ENCODE data around the gene HDDC3.
"Not testable (repeated sequence)": the region's sequence is repeated elsewhere in the genome, so short reads cannot be mapped to it uniquely, and the experiment has no call there.

The HDDC3 gene

GRCh38 chr15:90907051-90907660, 25.2 kb downstream of the HDDC3 start:
- DNase-seq = no peak

GRCh38 chr15:90906181-90906849, 26.0 kb downstream of the HDDC3 start:
- no peak for DNase-seq

DNA sequence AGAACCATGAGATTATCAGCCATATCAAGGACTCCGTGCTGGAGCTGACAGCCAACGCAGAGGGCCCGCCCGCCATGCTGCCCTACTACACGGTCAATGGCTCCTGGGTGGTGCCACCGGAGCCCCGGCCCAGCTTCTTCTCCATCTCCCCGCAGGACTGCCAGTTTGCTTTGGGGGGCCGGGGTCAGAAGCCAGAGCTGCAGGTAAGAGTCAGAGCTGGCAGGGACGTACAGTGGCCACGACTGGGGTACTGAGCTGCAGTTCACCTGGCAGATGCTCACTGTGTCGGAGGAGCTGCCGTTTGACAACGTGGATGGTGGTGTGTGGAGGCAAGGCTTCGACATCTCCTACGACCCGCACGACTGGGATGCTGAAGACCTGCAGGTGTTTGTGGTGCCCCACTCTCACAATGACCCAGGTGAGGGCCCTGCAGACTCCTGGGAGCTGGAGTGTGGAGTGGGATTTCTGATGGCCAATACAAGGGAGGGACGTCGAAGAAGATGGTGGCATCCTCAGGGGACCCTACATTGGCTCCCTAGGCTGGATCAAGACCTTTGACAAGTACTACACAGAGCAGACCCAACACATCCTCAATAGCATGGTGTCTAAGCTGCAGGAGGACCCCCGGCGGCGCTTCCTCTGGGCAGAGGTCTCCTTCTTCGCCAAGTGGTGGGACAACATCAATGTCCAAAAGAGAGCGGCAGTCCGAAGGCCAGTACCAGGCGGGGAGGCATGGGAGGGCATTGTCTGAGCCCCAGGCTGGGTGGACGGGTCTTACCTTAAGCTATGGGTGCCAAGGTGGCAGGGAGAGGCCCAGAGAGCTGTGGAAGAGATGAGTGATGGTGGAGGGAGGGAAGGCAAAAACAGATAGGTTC, 26.8 kb downstream of the HDDC3 start:
- no peak for DNase-seq

DNA sequence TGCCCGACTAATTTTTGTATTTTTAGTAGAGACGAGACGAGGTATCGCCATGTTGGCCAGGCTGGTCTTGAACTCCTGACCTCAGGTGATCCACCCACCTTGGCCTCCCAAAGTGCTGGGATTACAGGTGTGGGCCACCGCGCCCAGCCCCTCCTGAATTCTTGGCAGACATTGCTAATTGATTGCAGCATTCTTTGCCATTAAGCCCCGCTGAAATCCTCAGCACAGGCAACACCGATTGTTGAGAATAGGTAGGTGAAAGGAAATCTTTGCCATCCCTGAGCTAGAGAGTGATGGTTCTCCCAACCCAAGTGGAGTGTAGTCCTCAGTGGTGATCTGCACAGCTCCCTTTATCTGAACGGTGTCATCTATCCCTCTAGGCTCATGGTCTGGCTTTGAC, 27.6 kb downstream of the HDDC3 start:
- DNase-seq = no peak

DNA sequence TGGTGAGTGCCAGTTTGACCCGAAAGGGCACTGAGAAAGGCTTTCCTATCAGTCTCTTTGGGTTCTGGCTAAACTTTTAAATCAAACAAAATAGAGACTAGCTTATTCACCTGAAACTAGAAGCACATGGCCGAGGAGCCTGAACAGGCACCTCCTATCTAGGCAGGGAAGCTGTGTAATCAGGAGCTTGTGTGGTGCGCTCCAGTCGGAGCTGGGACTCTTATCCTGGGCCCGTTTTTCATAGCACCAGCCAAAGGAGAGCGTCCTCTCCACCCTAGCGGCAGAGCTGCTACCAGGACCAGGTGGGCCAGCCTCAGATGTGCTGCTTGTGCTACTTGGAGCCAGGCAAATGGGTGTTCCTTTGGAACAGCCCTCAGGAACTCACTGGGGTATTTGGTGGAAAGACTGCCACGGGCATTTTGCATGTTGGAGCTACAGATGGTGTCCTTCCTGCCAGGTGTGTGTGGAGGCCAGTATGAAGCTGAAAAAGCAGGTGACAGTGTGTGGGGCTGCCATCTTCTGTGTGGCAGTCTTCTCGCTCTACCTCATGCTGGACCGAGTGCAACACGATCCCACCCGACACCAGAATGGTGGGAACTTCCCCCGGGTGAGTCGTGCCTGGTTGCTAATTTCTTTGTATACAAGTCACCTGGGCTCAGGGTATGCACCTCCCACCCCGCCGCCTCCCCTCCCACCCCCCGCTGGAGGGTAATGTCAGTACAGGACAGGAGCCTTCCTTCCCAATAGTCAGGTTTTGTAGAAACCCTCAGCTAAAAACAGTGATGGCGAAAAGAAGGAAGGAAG, 28.4 kb downstream of the HDDC3 start:
- no peak for DNase-seq

- DNase-seq = peak; percentile 79
Measured at GRCh38 chr15:90902840-90903732, 29.3 kb downstream of the HDDC3 start, which contains the start of gene MAN2A2. MAN2A2 (plus strand) TSS chr15:90903302; CDS start chr15:90904208, 906 bp downstream.

DNA sequence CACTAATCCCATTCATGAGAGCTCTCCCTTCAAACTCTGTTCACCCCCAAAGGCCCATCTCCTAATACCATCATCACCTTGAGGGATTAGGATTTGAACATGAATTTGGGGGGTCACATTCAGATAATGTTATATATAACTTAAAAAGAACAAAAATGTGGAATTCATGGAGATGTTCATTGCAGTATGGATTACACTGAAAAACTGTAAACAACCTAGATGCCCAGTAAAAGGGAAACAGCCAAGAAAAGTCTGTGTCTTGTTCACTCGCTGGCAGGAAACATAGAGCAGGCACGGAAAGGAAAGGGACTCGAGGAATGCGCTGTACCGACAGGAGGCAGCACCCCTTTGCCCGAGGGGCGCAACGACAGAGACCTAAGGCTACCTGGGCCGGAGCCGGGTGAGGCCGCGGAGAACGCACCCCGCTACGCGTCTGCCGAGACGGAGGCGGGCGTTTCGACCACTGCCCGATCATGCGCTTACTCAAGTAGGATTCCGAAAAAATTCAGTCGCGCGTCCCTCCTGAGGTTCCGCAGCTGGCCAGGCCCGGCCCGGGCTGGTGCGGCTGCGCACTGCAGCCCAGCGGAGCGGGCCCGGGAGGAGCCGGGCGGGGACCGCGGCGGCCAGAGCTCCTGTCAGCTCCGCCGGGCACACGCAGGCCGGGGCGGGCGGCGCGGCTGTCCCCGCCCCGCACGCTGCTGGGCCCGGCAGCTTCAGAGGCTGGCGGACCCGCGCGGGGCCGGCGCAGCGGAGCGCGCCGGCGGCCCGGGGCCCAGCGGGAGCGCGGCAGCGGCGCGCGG, 30.1 kb downstream of the HDDC3 start:
- DNase-seq = peak; percentile 66

DNA sequence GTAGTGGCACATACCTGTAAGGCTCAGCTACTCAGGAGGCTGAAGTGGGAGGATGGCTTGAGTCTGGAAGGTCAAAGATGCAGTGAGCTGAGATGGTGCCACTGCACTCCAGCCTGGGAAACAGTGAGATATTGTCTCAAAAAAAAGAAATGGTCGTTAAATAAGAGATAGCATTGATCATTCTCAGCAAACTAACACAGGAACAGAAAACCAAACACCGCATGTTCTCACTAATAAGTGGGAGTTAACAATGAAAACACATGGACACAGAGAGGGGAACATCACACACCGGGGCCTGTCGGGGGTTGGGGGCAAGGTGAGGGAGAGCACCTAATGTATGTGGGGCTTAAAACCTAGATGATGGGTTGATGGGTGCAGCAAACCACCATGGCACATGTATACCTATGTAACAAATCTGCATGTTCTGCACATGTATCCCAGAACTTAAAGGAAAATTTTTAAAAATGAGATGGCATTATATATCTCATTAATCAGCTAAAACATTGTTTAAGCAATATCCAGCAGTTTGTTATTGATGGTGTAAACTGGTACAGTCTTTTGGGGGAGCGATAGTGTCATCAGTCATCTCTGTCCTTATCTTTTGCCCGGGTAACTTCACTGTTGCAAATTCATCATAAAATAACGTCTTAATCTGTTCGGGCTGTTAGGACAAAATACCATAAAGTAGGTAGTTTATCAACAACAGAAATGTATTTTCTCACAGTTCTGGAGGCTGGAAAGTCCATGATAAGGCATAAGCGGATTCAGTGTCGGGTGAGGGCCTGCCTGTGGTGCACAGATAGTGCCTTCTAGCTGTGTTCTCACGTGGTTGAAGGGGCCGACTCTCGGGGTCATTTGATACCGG, 30.9 kb downstream of the HDDC3 start:
- no peak for DNase-seq

- DNase-seq = not testable (repeated sequence)
Measured at GRCh38 chr15:90897131-90897655, 35.2 kb downstream of the HDDC3 start.

GRCh38 chr15:90895571-90896117, 36.7 kb downstream of the HDDC3 start:
- no peak for DNase-seq

- DNase-seq = peak; percentile 13
Measured at GRCh38 chr15:90893175-90894090, 38.9 kb downstream of the HDDC3 start.

DNA sequence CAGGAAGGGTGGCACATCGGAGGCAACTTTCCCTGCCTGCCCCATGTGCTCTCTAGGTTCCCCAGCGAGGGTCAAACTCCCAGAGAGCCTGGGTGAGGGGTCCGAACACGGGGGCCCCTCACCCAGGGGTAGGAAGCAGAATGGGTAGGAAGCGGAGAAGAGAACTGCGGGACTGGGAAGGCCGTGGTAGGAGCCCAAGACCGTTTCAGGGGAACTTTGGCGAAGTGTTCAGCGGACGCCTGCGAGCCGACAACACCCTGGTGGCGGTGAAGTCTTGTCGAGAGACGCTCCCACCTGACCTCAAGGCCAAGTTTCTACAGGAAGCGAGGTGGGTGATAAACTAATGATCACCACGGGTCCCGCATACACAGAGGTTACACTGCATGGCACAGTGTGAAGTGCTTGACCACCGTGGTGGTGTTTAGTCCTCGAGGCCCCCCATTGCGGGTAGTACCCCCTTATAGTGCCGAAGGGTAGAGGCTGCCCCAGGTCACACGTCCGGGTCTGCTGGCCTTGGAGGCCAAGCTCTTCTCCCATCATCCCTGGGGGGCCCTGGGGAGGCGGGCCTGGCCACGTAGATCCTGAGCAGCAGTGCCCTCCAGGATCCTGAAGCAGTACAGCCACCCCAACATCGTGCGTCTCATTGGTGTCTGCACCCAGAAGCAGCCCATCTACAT, 39.7 kb downstream of the HDDC3 start:
- peak; percentile 12 for DNase-seq

DNA sequence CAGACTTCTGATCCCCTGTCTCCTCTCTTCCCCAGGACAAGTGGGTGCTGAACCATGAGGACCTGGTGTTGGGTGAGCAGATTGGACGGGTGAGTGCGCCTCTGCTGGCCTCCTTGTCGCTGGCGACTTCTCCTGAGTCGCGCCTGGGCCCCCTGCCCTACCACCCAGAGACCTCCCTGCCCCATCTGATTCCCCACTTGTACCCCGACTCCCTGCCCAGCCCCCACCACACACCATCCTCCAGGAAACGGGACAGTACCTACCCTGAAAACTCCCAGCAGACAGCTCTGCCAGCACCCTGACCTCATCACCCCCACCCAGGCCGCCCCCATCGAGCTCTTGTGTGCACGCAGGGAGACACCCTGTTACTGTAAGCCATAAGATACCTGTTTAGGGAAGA, 40.3 kb downstream of the HDDC3 start:
- no peak for DNase-seq

- no peak for DNase-seq
Measured at GRCh38 chr15:90891346-90891949, 40.9 kb downstream of the HDDC3 start.

DNA sequence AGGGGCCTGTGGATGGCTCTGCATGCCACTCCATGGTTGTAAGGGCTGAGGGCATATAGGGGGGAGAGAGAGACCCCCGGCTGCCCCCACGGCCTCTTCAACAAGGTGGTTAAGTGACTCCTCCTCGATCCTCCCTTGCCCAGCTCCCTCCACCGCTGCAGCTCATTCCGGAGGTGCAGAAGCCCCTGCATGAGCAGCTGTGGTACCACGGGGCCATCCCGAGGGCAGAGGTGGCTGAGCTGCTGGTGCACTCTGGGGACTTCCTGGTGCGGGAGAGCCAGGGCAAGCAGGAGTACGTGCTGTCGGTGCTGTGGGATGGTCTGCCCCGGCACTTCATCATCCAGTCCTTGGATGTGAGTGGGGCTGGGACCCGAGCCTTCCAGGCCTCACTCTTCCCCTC, 41.5 kb downstream of the HDDC3 start:
- DNase-seq = no peak

- DNase-seq = no peak
Measured at GRCh38 chr15:90889736-90890456, 42.5 kb downstream of the HDDC3 start.

Measured in activated CD8-positive, alpha-beta memory T cell treated with anti-CD3 and anti-CD28 coated beads, Interleukin-2, amount 50 U/mL, for 4 hours (primary cell).